Measurements from ENCODE around the gene CDK4. TPM values are rescaled to one million over a fixed set of nuclear protein-coding genes. Genes with fewer than 3 reads are reported as not detected.

The CDK4 gene
- total RNA-seq, 1 donor from 2014 or later: 140 TPM

DNA sequence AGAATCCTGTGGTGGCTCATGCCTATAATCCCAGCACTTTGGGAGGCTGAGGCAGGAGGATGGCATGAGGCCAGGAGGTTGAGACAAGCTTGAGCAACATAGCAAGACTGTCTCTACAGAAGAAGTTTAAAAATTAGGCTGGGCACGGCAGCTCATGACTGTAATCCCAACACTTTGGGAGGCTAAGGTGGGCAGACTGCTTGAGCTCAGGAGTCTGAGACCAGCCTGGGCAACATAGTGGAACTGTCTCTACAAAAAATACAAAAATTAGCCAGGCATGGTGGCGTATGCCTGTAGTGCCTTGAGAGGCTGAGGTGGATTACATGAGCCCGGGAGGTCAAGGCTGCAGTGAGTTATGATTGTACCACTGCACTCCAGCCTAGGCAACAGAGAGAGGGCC, 15.8 kb upstream of the CDK4 start:
- Mint-ChIP-seq H3K9me3 (ENCODE audit: low read depth) (no peaks in the 10 kb centered on the region), H3K4me3 (ENCODE audit: unreplicated experiment) (no peak overlapping the region), H3K27me3 (ENCODE audit: low read depth) (peaks cover 32% of the 10 kb centered on the region), H3K4me1 (ENCODE audit: low read depth) (peaks cover 37% of the 10 kb centered on the region), H3K27ac (ENCODE audit: unreplicated experiment) (no peak overlapping the region), H3K36me3 (ENCODE audit: low read depth) (peaks cover 18% of the 10 kb centered on the region)
- TF ChIP-seq, protein P1, sequence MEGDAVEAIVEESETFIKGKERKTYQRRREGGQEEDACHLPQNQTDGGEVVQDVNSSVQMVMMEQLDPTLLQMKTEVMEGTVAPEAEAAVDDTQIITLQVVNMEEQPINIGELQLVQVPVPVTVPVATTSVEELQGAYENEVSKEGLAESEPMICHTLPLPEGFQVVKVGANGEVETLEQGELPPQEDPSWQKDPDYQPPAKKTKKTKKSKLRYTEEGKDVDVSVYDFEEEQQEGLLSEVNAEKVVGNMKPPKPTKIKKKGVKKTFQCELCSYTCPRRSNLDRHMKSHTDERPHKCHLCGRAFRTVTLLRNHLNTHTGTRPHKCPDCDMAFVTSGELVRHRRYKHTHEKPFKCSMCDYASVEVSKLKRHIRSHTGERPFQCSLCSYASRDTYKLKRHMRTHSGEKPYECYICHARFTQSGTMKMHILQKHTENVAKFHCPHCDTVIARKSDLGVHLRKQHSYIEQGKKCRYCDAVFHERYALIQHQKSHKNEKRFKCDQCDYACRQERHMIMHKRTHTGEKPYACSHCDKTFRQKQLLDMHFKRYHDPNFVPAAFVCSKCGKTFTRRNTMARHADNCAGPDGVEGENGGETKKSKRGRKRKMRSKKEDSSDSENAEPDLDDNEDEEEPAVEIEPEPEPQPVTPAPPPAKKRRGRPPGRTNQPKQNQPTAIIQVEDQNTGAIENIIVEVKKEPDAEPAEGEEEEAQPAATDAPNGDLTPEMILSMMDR (IDR thresholded peaks at IDR 0.05): no peak
- DNase-seq (ENCODE audit: low spot score): no peak

DNA sequence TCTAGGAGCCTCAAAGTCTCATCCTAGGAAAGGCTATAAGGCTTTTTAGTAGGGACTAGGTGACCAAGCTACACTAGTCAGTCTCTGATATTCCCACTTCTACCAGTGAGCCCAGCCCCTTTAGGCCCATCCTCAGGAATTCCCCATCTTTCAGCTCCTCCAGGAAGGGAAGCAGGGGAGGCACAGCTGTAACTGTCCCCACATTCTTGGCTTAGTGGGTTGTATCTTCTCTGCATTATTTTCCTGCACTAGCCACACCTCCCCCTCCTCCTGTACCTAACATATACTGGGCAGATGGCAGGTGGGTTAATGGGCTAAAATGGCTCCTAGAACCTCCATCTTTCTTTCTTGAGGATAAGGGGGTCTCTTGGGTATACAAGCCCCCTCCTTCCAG, 15.2 kb upstream of the CDK4 start:
- Mint-ChIP-seq H3K4me1 (ENCODE audit: low read depth) (peaks cover 35% of the 10 kb centered on the region), H3K27me3 (ENCODE audit: low read depth) (peaks cover 34% of the 10 kb centered on the region), H3K36me3 (ENCODE audit: low read depth) (peaks cover 18% of the 10 kb centered on the region), H3K4me3 (ENCODE audit: unreplicated experiment) (no peak overlapping the region), H3K27ac (ENCODE audit: unreplicated experiment) (no peak overlapping the region), H3K9me3 (ENCODE audit: low read depth) (no peaks in the 10 kb centered on the region)
- TF ChIP-seq, protein P1 (IDR thresholded peaks at IDR 0.05): no peak
- no peak for DNase-seq (ENCODE audit: low spot score)

DNA sequence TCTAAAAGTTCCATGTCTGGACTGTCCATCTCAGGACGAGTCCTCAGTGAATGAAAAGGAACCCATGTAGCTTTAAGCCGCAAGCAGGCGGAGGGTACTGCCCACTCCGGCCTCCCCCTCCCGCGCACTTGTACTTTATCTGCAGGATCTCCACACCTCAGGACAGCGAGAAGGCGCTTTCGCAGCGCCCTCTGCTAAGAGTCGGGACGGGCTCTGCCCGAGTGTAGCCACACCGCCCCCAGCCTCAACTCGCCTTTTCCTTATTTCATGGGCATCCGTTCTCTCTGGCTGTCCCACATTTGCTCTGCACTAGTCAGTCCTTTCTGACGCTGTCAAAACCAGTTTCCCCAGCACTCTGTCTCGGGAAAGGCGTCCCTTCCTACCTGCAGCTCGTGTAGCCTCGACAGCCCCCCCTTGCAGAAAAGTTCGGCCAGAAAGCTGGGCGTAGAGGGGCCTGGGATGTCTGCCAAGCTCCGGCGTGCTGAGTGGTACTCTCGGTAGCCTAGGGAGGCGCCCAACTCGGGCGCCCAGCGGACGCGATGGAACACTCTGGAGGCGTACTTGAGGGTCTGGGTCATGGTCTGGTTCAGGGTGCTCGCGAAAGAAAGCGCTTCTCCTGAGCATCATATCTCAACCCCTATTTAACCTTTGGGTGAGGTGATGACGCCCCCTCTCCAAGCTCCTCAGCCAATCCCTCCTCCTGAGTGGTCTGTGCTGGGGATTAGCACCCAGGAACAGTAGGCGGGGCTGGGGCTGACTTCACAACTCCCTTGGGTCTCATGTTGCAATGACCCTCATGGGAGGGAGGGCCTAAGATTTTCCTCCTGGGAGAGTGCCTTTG, 14.6 kb upstream of the CDK4 start, which contains the start of gene CYP27B1:
CYP27B1 (minus strand) TSS at position 615 of the 841 bp plus-strand sequence; CDS start at position 578, 37 bp downstream.
- DNase-seq (ENCODE audit: low spot score): no peak
- peaks cover 33% of the 10 kb centered on the region for H3K4me1 Mint-ChIP-seq (ENCODE audit: low read depth)
- no peaks in the 10 kb centered on the region for H3K9me3 Mint-ChIP-seq (ENCODE audit: low read depth)
- peak within 1 kb of the TSS; percentile 71 for H3K4me3 Mint-ChIP-seq (ENCODE audit: unreplicated experiment)
- H3K27ac Mint-ChIP-seq (ENCODE audit: unreplicated experiment): peak within 1 kb of the TSS; percentile 61
- TF ChIP-seq, protein P1 (IDR thresholded peaks at IDR 0.05): peak; percentile 9
- peaks cover 34% of the 10 kb centered on the region for H3K27me3 Mint-ChIP-seq (ENCODE audit: low read depth)
- peaks cover 18% of the 10 kb centered on the region for H3K36me3 Mint-ChIP-seq (ENCODE audit: low read depth)

DNA sequence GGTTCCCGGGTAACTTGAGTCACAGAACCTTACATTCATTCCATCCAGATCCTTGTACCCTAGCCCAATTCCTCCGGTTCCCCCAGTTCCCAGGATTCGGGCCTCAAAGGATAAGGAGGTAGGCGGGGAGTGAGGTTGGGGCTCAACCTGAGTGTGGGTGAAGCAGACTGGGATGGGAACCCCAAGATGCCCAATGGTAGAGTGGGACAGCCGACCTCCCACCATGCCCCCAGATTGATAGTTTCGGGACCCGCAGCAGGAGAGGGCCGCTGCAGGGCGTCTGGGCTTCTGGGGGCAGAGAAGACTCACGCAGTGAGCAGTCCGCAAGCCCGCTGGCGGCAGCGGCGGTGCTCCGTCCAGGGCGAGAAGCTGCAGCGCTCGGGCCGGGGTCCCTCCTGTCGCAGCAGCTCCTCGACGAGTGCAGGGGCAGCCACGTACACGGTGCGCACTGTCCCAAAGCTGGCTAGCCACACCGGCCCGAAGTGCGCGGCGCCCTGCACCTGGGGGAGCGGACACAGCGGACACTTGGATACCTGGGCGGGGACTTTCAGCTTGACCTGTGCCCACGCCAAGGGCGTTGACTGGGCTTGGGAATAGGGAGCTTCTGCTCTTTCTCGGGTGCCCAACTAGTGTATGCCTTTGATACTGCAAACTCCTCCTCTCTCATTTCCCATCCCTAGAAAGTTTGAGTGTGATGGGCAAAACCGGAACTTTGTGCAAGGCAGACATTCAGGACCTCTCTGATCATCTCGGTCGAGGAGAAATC, 13.8 kb upstream of the CDK4 start:
- peaks cover 34% of the 10 kb centered on the region for H3K27me3 Mint-ChIP-seq (ENCODE audit: low read depth)
- peaks cover 26% of the 10 kb centered on the region for H3K4me1 Mint-ChIP-seq (ENCODE audit: low read depth)
- no peak for DNase-seq (ENCODE audit: low spot score)
- TF ChIP-seq, protein P1 (IDR thresholded peaks at IDR 0.05): no peak
- H3K27ac Mint-ChIP-seq (ENCODE audit: unreplicated experiment): peak overlapping the region; percentile 61
- H3K9me3 Mint-ChIP-seq (ENCODE audit: low read depth): no peaks in the 10 kb centered on the region
- H3K36me3 Mint-ChIP-seq (ENCODE audit: low read depth): peaks cover 21% of the 10 kb centered on the region
- peak overlapping the region; percentile 71 for H3K4me3 Mint-ChIP-seq (ENCODE audit: unreplicated experiment)

DNA sequence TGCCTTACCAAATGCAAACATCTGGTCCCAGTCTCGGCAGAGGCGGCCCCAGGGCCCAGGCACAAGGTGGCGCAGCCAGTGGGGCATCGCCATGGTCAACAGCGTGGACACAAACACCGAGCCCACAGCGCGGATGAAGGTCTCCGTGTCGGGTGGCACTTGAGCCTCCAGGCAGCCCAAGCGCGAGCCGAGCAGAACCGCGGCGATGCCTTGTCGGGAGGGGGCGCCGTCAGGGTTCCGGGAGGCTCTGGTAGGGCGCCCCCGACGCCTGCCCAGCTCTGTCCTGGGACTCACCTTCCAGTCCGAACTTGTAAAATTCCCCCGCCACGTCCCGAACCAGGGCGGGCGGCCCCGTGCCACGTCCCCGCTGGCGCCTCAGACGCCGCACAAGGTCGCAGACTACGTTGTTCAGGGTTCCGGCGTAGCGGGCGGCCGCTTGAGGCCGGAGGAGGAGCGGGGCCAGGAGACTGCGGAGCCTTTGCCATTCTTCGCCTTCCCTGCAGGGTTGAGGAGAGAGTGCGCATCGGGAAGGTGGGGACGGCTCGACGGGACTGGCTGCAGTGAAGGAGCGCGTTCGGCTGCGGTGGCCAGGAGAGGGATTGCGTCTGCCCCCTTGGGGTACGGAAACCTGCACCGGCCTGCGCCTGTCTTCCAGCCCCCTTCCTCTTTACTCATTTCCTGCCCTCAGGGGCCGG, 13.0 kb upstream of the CDK4 start:
- TF ChIP-seq, protein P1 (IDR thresholded peaks at IDR 0.05): peak; percentile 75
- peaks cover 34% of the 10 kb centered on the region for H3K27me3 Mint-ChIP-seq (ENCODE audit: low read depth)
- H3K36me3 Mint-ChIP-seq (ENCODE audit: low read depth): peaks cover 17% of the 10 kb centered on the region
- H3K27ac Mint-ChIP-seq (ENCODE audit: unreplicated experiment): no peak overlapping the region
- H3K4me1 Mint-ChIP-seq (ENCODE audit: low read depth): peaks cover 26% of the 10 kb centered on the region
- DNase-seq (ENCODE audit: low spot score): no peak
- no peaks in the 10 kb centered on the region for H3K9me3 Mint-ChIP-seq (ENCODE audit: low read depth)
- peak overlapping the region; percentile 71 for H3K4me3 Mint-ChIP-seq (ENCODE audit: unreplicated experiment)

Measured in chondrocyte (in vitro differentiated cells).